ENCODE data around the gene ZNF365.

- TF ChIP-seq CTCF (IDR thresholded peaks at IDR 0.05), result no peak
- TF ChIP-seq POLR2A (IDR thresholded peaks at IDR 0.05), result no peak
Observed at GRCh38 chr10:62380016-62380415, 5.8 kb downstream of the ZNF365 start.
